HG03196 (cell line): ENCODE measurements around the gene RHD.
"Not testable (repeated sequence)": the region's sequence is repeated elsewhere in the genome, so short reads cannot be mapped to it uniquely, and the experiment has no call there.

ENCODE experiments used
- ATAC-seq: cut with Tn5 transposase; IDR thresholded peaks from one replicate; pipeline ENCODE4 v1.9.1; 2021; ENCODE audit not compliant: unreplicated experiment

RHD gene

GRCh38 chr1:25347556-25347955, 75.2 kb downstream of the RHD start:
- ATAC-seq: no peak

GRCh38 chr1:25349606-25350005, 77.3 kb downstream of the RHD start:
- no peak for ATAC-seq

- ATAC-seq: no peak
Measured at GRCh38 chr1:25355841-25356395, 83.6 kb downstream of the RHD start.

DNA sequence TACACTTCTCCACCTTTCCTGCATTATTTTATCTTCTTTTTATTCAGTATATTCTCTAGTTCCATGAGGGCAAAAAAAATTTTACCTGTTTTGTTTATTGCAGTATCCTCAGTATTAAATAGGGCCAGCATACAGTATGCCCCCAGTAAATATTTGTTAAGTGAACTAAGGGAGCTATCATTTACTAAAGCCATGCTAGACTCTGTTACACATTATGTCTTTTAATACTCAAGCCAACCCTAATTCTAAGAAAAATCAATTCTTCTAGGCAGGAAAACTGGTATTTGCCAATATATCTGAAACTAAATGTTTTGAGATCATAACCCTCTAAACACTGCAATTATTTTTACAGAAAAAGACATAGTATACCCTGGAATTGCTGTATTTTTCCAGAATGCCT, 84.1 kb downstream of the RHD start:
- ATAC-seq: no peak

DNA sequence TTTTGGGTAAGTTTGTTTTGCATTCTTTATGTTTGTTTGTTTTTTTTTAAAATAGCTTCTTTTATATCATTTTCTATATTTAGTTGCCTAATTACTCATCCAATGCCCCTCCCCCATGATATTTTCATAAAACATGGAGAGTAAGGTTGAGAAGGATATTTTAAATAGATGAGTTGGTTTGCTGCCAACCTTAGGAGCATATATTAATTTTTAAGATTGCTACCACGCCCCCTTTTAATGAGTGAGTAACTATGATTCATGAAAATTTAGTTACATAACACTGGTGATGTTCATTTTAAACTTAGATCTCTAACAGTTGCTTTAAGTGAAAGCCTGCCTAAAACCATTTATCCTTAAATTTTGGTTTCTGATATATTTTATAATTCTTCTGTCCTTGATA, 84.5 kb downstream of the RHD start:
- ATAC-seq: no peak

DNA sequence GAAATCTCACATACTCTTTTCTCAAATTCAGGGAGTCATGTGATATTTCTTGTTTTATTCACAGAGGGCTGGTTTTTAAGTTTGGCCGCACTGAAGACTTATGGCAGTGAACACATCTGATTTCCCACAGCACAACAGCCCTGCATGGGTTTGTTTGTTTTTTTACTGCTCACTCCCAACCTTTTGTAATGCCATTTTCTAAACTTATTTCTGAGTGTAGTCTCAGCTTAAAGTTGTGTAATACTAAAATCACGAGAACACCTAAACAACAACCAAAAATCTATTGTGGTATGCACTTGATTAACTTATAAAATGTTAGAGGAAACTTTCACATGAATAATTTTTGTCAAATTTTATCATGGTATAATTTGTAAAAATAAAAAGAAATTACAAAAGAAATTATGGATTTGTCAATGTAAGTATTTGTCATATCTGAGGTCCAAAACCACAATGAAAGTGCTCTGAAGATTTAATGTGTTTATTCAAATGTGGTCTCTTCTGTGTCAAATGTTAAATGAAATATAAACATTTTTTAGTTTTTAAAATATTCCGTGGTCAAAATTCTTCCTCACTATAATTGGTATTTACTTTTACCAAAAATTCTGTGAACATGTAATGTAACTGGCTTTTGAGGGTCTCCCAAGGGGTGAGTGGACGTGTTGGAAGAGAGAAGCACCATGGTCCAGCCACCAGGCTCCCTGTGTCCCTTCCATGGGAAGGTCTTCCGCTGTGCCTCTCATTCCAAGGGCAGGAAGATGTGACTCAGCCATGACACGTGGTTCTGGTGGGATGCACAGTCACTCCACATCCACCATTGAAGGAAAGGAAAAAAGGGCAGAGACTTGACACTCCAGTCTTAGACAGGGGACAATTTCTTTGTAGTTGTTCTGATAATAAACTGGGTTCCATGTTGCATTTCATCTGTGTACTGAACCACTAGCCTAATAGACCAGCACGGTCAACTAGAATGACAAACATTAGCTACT, 88.6 kb downstream of the RHD start:
- ATAC-seq: no peak

- no peak for ATAC-seq
Measured at GRCh38 chr1:25361901-25362300, 89.6 kb downstream of the RHD start.

DNA sequence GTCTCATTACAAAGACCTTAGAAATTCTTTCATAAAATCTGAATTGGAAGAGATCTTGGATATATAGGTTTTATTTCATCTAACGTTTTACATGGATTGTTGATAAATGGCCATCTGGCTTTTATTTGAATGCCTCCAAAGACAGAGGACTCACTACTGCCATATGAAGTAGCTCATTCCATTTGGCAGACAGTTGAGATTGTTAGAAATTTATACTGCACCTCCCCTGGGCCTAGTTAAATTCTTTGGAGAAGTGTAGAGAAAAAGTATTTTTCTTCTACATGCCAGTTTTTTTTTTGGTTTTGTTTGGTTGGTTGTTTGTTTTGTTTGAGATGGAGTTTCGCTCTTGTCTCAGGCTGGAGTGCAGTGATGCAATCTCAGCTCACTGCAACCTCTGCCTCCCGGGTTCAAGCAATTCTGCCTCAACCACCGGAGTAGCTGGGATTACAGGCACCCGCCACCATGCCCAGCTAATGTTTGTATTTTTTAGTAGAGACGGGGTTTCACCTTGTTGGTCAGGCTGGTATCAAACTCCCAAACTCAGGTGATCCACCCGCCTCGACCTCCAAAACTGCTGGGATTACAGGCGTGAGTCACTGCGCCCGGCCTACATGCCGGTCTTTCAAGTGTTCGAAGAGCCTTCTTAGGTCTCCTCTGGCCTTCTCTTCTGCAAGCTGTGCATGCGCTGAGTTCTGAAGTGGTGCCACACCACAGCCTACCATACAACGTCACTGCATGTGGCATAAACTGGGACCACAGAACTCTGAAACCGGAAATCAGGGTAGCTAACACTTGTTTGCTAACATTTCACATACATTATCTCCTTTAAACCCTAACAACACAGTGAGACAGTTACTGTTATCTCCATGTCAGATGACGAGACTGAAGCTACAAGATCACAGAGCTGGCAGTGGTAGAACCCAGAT, 90.6 kb downstream of the RHD start:
- not testable (repeated sequence) for ATAC-seq

DNA sequence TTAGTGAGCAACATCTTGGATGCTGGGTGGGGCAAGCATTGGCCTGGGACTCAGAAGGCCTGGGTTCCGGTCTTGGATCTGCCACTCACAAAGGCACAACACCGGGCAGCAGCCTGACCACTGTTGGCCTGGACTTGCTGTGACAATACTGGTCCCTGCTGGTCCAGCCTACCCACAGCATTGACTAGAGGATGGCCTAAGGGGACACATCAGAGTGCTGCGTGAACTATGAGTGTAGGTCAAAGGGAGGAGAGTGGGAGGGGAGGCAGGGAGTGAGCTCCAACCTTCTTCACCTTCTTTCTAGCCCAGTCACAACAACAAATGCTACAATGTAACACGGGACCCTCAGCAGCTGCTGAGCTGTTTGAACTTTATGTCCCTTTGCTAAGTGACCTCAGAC, 96.9 kb downstream of the RHD start:
- no peak for ATAC-seq

GRCh38 chr1:25369691-25370271, 97.5 kb downstream of the RHD start:
- ATAC-seq: not testable (repeated sequence)

DNA sequence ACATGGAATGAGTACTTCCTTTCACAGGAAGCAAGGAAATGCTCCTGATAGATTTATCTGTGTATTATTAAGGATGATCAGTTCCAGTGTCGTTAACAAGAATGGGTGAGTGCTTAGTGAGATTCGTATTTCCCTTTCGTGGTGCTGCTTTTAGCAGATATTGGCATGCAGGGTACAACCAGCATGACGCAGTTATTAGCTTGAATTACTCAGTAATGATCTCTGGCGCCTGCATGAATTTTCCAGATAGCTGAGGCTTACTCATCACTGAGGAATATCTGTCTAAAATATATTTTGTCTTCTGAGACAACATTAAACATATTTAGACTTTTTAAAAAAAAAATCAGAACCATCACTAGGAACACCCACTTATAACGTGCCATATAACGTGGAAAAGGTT, 99.4 kb downstream of the RHD start:
- ATAC-seq: not testable (repeated sequence)

- not testable (repeated sequence) for ATAC-seq
Measured at GRCh38 chr1:25378367-25378766, 106.1 kb downstream of the RHD start.
